Mucosa of descending colon (tissue), 3 donors: ENCODE measurements around the gene PDE9A. TPM values are rescaled to one million over a fixed set of nuclear protein-coding genes. Genes with fewer than 3 reads are reported as not detected.

Source experiments
- ATAC-seq: fragments of 200-7000 bp; cut with Tn5 transposase; one replicate; pipeline ENCODE4 v1.9.1; 2020; ENCODE audit warnings: mild to moderate bottlenecking, moderate library complexity
- DNase-seq, 3 donors: peaks; one replicate each; pipeline ENCODE4 v3.0.0-alpha.2; 2020
- H3K36me3 ChIP-seq: fragments of 200-600 bp; one replicate; pipeline ENCODE4 v1.8.0; 2021; ENCODE audit warnings: low read depth, mild to moderate bottlenecking
- H3K4me1 ChIP-seq: fragments of 200-600 bp; one replicate; pipeline ENCODE4 v1.8.0; 2021; ENCODE audit warnings: low read depth, mild to moderate bottlenecking
- H3K4me3 ChIP-seq: fragments of 200-600 bp; one replicate; pipeline ENCODE4 v1.8.0; 2021; ENCODE audit warnings: mild to moderate bottlenecking
- H3K9me3 ChIP-seq: fragments of 200-600 bp; one replicate; pipeline ENCODE4 v1.8.0; 2021; ENCODE audit warnings: mild to moderate bottlenecking
- CTCF ChIP-seq: fragments of 200-600 bp; IDR thresholded peaks from one replicate; pipeline ENCODE4 v1.8.0; 2022; ENCODE audit warnings: antibody characterized with exemption, mild to moderate bottlenecking
- intact Hi-C, 2 donors: fragments of 100-400 bp; cut with DNase I in 1 of 2; cut with micrococcal nuclease in 1 of 2; formaldehyde crosslinking; loops; one replicate each; pipeline versions ENCODE4 v1.11.0 to v1.11.1; 2022; cut with DNase I, micrococcal nuclease
- total RNA-seq, 3 donors: library from RNA; stranded (reverse); fragmentation: NEBNext Ultra II Directional in 2 of 3; extraction: Animal tissue kit (Norgen Biotek cat#: 25700) in 2 of 3; gene quantifications; one replicate each; pipeline versions ENCODE4 v1.2.1 to v1.2.4, GENCODE V29; 2021 to 2023
- donor health status: DM: no; HTN: no; CAD: no; lungs with moderate emphysema.
- donor health status: DM: no; HTN: no; CAD: no.
- donor health status: DM: no; HTN: yes; CAD: no.

Gene PDE9A
- total RNA-seq, 3 donors from 2014 or later: 98.4 to 200 (median 167) TPM

- no peaks in the 10 kb centered on the region for H3K9me3 ChIP-seq
- TF ChIP-seq CTCF: no peak
- H3K4me3 ChIP-seq: no peak overlapping the region
- peaks cover 9% of the 10 kb centered on the region for H3K4me1 ChIP-seq
- intact Hi-C loops: no loop called here
- DNase-seq (no peak), ATAC-seq (no peak)
- H3K36me3 ChIP-seq: no peaks in the 10 kb centered on the region
Observed at GRCh38 chr21:42615924-42616323, 37.5 kb upstream of the PDE9A start.

GRCh38 chr21:42616446-42616845, 37.0 kb upstream of the PDE9A start:
- no peak overlapping the region for H3K4me3 ChIP-seq
- DNase-seq: peak in 1 of 3 donors; percentile 38
- intact Hi-C loops: no loop called here

GRCh38 chr21:42616941-42617340, 36.5 kb upstream of the PDE9A start:
- no peak for ATAC-seq
- Histone ChIP-seq H3K9me3 (no peaks in the 10 kb centered on the region), H3K4me3 (no peak overlapping the region), H3K4me1 (peaks cover 12% of the 10 kb centered on the region), H3K36me3 (no peaks in the 10 kb centered on the region)
- TF ChIP-seq CTCF: no peak
- no peak for DNase-seq
- intact Hi-C loops: no loop called here

More at GRCh38 chr21:42616446-42616845, 37.0 kb upstream of the PDE9A start:
- Histone ChIP-seq H3K4me1 (peaks cover 11% of the 10 kb centered on the region), H3K36me3 (no peaks in the 10 kb centered on the region), H3K9me3 (no peaks in the 10 kb centered on the region)
- peak; percentile 49 for ATAC-seq
- TF ChIP-seq CTCF: no peak

- intact Hi-C loops: no loop called here
- no peak overlapping the region for H3K4me3 ChIP-seq
Observed at GRCh38 chr21:42617486-42617885, 35.9 kb upstream of the PDE9A start.

GRCh38 chr21:42618707-42619102, 34.7 kb upstream of the PDE9A start:
- no peaks in the 10 kb centered on the region for H3K9me3 ChIP-seq
- DNase-seq (no peak), ATAC-seq (no peak)
- H3K36me3 ChIP-seq: no peaks in the 10 kb centered on the region
- no peak for TF ChIP-seq CTCF
- intact Hi-C loops: no loop called here
- peaks cover 12% of the 10 kb centered on the region for H3K4me1 ChIP-seq
- no peak overlapping the region for H3K4me3 ChIP-seq

More at GRCh38 chr21:42617486-42617885, 35.9 kb upstream of the PDE9A start:
- H3K9me3 ChIP-seq: no peaks in the 10 kb centered on the region
- no peaks in the 10 kb centered on the region for H3K36me3 ChIP-seq
- ATAC-seq: no peak
- DNase-seq: no peak
- TF ChIP-seq CTCF: no peak
- H3K4me1 ChIP-seq: peaks cover 12% of the 10 kb centered on the region

- H3K36me3 ChIP-seq: no peaks in the 10 kb centered on the region
- H3K4me1 ChIP-seq: peaks cover 15% of the 10 kb centered on the region
- DNase-seq (no peak), ATAC-seq (no peak)
- H3K9me3 ChIP-seq: no peaks in the 10 kb centered on the region
- TF ChIP-seq CTCF: no peak
- H3K4me3 ChIP-seq: no peak overlapping the region
- intact Hi-C loops: no loop called here
Observed at GRCh38 chr21:42619166-42619565, 34.3 kb upstream of the PDE9A start.
